GM12873 (cell line): ENCODE data around the gene SRCIN1.

ENCODE experiments used
- TF ChIP-seq, protein P1 (sequence below): IDR thresholded peaks from 2 replicates; pipeline ENCODE4 v1.5.1; 2012; ENCODE audit warnings: low read depth, mild to moderate bottlenecking, moderate library complexity, low read length, control low read depth; ENCODE audit not compliant: insufficient read depth; ENCODE audit errors: missing control alignments

The SRCIN1 gene

DNA sequence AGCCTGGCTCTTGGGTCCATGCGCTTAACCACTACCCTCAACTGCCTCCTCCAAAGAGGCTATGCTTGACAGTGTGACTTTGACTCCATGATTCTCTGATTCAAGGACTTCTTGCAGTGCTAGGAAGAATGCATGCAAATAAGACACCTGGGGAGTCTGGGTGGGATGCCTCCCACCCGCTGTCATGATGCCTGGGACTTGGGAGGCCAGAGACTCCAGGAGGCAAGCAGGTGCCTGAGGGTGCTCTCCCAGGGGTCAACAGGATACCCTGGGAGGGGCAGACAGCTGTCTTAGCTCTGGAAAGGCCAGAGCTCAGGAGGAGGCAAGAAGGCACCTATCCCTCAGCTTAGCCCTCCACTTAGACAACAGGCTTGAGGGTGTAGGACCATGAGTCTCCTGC is 38.4 kb downstream of the SRCIN1 start:
- TF ChIP-seq, protein P1, sequence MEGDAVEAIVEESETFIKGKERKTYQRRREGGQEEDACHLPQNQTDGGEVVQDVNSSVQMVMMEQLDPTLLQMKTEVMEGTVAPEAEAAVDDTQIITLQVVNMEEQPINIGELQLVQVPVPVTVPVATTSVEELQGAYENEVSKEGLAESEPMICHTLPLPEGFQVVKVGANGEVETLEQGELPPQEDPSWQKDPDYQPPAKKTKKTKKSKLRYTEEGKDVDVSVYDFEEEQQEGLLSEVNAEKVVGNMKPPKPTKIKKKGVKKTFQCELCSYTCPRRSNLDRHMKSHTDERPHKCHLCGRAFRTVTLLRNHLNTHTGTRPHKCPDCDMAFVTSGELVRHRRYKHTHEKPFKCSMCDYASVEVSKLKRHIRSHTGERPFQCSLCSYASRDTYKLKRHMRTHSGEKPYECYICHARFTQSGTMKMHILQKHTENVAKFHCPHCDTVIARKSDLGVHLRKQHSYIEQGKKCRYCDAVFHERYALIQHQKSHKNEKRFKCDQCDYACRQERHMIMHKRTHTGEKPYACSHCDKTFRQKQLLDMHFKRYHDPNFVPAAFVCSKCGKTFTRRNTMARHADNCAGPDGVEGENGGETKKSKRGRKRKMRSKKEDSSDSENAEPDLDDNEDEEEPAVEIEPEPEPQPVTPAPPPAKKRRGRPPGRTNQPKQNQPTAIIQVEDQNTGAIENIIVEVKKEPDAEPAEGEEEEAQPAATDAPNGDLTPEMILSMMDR: no peak

DNA sequence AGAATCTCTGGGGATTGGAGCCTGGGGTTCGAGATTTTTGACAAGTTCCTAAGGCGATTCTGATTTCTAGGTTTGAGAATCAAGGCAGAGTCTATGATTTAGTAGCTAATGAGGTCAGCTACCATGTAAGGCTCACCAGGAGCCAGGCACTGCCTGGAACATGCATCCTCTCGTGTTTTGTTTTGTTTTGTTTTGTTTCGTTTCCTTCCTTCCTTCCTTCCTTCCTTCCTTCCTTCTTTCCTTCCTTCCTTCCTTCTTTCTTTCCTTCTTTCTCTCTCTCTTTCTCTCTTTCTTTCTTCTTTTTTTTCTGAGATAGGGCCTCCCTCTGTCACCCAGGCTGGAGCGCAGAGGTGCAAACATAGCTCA is 39.1 kb downstream of the SRCIN1 start:
- TF ChIP-seq, protein P1: no peak

GRCh38 chr17:38565853-38566665 is 39.7 kb downstream of the SRCIN1 start:
- TF ChIP-seq, protein P1: no peak

GRCh38 chr17:38564869-38565268 is 40.9 kb downstream of the SRCIN1 start:
- TF ChIP-seq, protein P1: no peak

- TF ChIP-seq, protein P1: no peak
Measured at GRCh38 chr17:38564254-38564837, 41.4 kb downstream of the SRCIN1 start.

DNA sequence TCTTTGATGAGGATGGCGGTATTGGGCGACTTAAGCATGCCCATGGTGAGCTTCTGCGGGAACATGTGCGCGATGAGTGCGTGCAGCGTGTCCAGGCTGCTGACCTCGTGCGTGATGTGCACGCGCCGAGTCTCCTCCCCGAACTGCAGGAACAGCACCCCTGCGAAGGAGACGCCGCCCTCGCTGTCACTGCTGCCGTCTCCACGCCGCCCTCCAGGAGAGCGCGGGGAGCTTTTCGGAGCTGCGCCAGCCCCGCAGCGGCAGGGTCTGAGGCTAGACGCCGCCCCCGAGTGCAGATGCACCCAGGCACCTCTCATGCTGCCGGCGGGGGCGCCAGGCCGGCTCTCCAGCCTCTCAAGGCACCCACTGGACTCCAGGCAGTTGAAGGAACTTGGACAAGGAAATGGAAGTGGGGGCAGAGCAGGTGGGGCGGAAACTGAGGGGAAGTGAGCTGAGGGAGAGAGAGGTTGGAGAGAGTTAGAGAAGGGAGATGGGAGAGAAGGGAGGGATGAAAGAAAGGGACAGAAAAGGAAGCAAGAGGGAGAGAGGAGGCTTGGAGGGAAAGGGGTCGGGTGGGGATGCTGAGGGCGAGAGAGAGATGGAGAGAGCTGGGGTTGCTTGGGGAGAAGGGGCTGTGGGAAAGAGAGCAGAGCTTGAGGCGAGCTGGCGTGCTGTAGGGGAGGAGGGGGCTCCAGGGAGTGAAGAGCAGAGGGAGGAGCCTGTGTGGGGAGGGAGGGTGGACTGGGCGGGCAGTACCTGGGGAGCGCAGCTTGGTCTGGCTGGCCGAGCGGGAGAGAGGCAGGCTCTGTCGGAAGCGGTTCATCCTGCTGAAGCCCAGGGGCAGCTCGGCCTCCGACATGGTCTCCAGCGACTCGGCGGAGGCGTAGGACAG is 42.1 kb downstream of the SRCIN1 start:
- TF ChIP-seq, protein P1: no peak

GRCh38 chr17:38562903-38563302 is 42.8 kb downstream of the SRCIN1 start:
- TF ChIP-seq, protein P1: no peak
